Loucy (cell line): ENCODE measurements around the gene PLCXD1.
"Not testable (repeated sequence)": the region's sequence is repeated elsewhere in the genome, so short reads cannot be mapped to it uniquely, and the experiment has no call there.

Experiments used
- H2AFZ ChIP-seq: fragments of 200-600 bp; sonication (generic); 2 replicates; pipeline ENCODE4 v1.6.0; 2016; ENCODE audit warnings: antibody characterized with exemption, mild to moderate bottlenecking, low read length, moderate library complexity
- H3F3A ChIP-seq: fragments of 200-600 bp; 2 replicates; pipeline ENCODE4 v1.6.0; 2016; ENCODE audit warnings: antibody characterized with exemption, low read depth, mild to moderate bottlenecking
- H3K27me3 ChIP-seq: fragments of 200-600 bp; sonication (generic); 2 replicates; pipeline ENCODE4 v1.6.1; 2014; ENCODE audit warnings: low read length, mild to moderate bottlenecking; ENCODE audit not compliant: insufficient read depth, poor library complexity, severe bottlenecking
- H3K36me3 ChIP-seq: fragments of 200-600 bp; sonication (generic); 2 replicates; pipeline ENCODE4 v1.6.1; 2016; ENCODE audit warnings: low read length; ENCODE audit not compliant: insufficient read depth
- H3K4me1 ChIP-seq: fragments of 200-600 bp; sonication (generic); 2 replicates; pipeline ENCODE4 v1.5.1; 2014; ENCODE audit warnings: low read length, mild to moderate bottlenecking; ENCODE audit not compliant: insufficient read depth, poor library complexity, severe bottlenecking
- H3K4me2 ChIP-seq: fragments of 200-600 bp; sonication (generic); 2 replicates; pipeline ENCODE4 v1.6.0; 2014; ENCODE audit warnings: antibody characterized with exemption, low read length, low read depth, mild to moderate bottlenecking; ENCODE audit not compliant: poor library complexity, severe bottlenecking
- H3K4me3 ChIP-seq: fragments of 200-600 bp; sonication (generic); 2 replicates; pipeline ENCODE4 v1.5.1; 2014; ENCODE audit warnings: low read length, mild to moderate bottlenecking, mixed read lengths; ENCODE audit not compliant: poor library complexity, severe bottlenecking
- H3K79me2 ChIP-seq: fragments of 200-600 bp; sonication (generic); 2 replicates; pipeline ENCODE4 v1.6.1; 2014; ENCODE audit warnings: low read length; ENCODE audit not compliant: insufficient read depth
- H3K9ac ChIP-seq: fragments of 200-600 bp; sonication (generic); 2 replicates; pipeline ENCODE4 v1.6.0; 2014; ENCODE audit warnings: mild to moderate bottlenecking, low read depth, low read length, moderate library complexity; ENCODE audit not compliant: poor library complexity, severe bottlenecking
- H3K9me2 ChIP-seq: fragments of 200-600 bp; sonication (generic); replicated peaks from 2 replicates; pipeline ENCODE4 v1.6.1; 2016; ENCODE audit warnings: low read depth, low read length, mixed read lengths
- H3K9me3 ChIP-seq: fragments of 200-600 bp; sonication (generic); 2 replicates; pipeline ENCODE4 v1.6.1; 2014; ENCODE audit warnings: mild to moderate bottlenecking, antibody characterized with exemption, low read length, low read depth; ENCODE audit not compliant: insufficient read depth
- H4K20me1 ChIP-seq: fragments of 200-600 bp; sonication (generic); 2 replicates; pipeline ENCODE4 v1.6.0; 2014; ENCODE audit warnings: antibody characterized with exemption, low read length, mild to moderate bottlenecking; ENCODE audit not compliant: insufficient read depth, poor library complexity, severe bottlenecking
- EZH2phosphoT487 ChIP-seq: fragments of 200-600 bp; IDR thresholded peaks from 2 replicates; pipeline ENCODE4 v1.6.1; 2018; ENCODE audit warnings: antibody characterized with exemption, mild to moderate bottlenecking, moderate library complexity, borderline replicate concordance
- TF ChIP-seq, protein P1 (sequence below): fragments of 200-600 bp; sonication (generic); conservative IDR thresholded peaks from 2 replicates; pipeline ENCODE4 v1.5.1; 2014; ENCODE audit warnings: mild to moderate bottlenecking, antibody characterized with exemption, low read length

The PLCXD1 gene

GRCh38 chrX:275476-275966, 5.7 kb upstream of the PLCXD1 start:
- peak overlapping the region; percentile 92 for H3K4me2 ChIP-seq
- no peaks in the 10 kb centered on the region for H3K9me3 ChIP-seq

GRCh38 chrX:275967-276580, 5.1 kb upstream of the PLCXD1 start:
- Histone ChIP-seq H3F3A (no peaks in the 10 kb centered on the region), H3K4me1 (peaks cover 16% of the 10 kb centered on the region), H3K4me2 (peak overlapping the region; percentile 92), H3K4me3 (peak overlapping the region; percentile 88), H2AFZ (peak overlapping the region; percentile 74), H3K9ac (peak overlapping the region; percentile 97), H3K27me3 (no peaks in the 10 kb centered on the region), H3K36me3 (no peaks in the 10 kb centered on the region), H3K79me2 (peaks cover 8% of the 10 kb centered on the region; the same call in 1 of the 2 replicates), H3K9me3 (no peaks in the 10 kb centered on the region), H4K20me1 (no peaks in the 10 kb centered on the region), H3K9me2 (no peaks in the 10 kb centered on the region)
- TF ChIP-seq, protein P1, sequence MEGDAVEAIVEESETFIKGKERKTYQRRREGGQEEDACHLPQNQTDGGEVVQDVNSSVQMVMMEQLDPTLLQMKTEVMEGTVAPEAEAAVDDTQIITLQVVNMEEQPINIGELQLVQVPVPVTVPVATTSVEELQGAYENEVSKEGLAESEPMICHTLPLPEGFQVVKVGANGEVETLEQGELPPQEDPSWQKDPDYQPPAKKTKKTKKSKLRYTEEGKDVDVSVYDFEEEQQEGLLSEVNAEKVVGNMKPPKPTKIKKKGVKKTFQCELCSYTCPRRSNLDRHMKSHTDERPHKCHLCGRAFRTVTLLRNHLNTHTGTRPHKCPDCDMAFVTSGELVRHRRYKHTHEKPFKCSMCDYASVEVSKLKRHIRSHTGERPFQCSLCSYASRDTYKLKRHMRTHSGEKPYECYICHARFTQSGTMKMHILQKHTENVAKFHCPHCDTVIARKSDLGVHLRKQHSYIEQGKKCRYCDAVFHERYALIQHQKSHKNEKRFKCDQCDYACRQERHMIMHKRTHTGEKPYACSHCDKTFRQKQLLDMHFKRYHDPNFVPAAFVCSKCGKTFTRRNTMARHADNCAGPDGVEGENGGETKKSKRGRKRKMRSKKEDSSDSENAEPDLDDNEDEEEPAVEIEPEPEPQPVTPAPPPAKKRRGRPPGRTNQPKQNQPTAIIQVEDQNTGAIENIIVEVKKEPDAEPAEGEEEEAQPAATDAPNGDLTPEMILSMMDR = no peak
- no peak for TF ChIP-seq EZH2phosphoT487

More at GRCh38 chrX:275476-275966, 5.7 kb upstream of the PLCXD1 start:
- H3K9ac ChIP-seq = peak overlapping the region; percentile 97
- H3F3A ChIP-seq = no peaks in the 10 kb centered on the region
- H4K20me1 ChIP-seq = no peaks in the 10 kb centered on the region
- TF ChIP-seq, protein P1 = no peak
- no peak for TF ChIP-seq EZH2phosphoT487
- peaks cover 16% of the 10 kb centered on the region for H3K4me1 ChIP-seq
- H3K4me3 ChIP-seq = peak overlapping the region; percentile 88
- no peaks in the 10 kb centered on the region for H3K27me3 ChIP-seq
- no peaks in the 10 kb centered on the region for H3K36me3 ChIP-seq
- H3K79me2 ChIP-seq = peaks cover 8% of the 10 kb centered on the region; the same call in 1 of the 2 replicates
- peak overlapping the region; percentile 55; the same call in 1 of the 2 replicates for H2AFZ ChIP-seq
- H3K9me2 ChIP-seq = no peaks in the 10 kb centered on the region

GRCh38 chrX:276581-277201, 4.5 kb upstream of the PLCXD1 start:
- Histone ChIP-seq H3F3A (0 out of 2 replicates have a peak, but pooled peaks cover 3% of the 10 kb centered on the region), H3K4me3 (peak overlapping the region; percentile 88), H3K79me2 (peaks cover 8% of the 10 kb centered on the region; the same call in 1 of the 2 replicates), H3K4me2 (peak overlapping the region; percentile 92), H3K9me2 (no peaks in the 10 kb centered on the region), H3K27me3 (no peaks in the 10 kb centered on the region), H2AFZ (peak overlapping the region; percentile 74), H4K20me1 (no peaks in the 10 kb centered on the region), H3K9ac (peak overlapping the region; percentile 97), H3K36me3 (no peaks in the 10 kb centered on the region), H3K4me1 (peaks cover 16% of the 10 kb centered on the region), H3K9me3 (no peaks in the 10 kb centered on the region)
- no peak for TF ChIP-seq EZH2phosphoT487
- TF ChIP-seq, protein P1 = no peak

DNA sequence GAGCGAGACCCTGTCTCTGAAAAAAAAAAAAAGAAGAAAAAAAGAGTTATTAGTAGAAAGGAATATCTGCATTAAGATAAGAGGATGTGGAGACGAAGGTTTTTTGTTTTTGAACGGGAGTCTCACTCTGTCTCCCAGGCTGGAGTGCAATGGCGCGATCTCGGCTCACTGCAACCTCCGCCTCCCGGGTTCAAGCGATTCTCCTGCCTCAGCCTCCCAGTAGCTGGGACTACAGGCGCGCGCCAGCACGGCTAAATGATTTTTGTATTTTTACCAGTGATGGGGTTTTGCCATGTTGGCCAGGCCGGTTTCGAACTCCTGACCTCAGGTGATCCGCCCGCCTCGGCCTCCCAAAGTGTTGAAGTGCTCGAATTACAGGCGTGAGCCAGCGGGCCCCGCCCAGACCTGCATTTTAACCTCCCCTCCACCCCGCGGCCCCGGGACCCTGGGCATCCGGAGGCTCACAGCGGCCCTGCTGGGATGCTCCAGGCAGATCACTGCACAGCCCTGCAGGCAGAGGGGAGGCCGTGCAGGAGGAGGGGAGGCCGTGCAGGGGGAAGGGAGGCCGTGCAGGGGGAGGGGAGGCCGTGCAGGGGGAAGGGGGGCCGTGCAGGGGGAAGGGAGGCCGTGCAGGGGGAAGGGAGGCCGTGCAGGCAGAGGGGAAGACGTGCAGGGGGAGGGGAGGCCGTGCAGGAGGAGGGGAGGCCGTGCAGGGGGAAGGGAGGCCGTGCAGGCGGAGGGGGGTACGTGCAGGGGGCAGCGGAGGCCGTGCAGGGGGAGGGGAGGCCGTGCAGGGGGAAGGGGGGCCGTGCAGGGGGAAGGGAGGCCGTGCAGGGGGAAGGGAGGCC, 1.2 kb upstream of the PLCXD1 start:
- H3K79me2 ChIP-seq, H3K36me3 ChIP-seq, H4K20me1 ChIP-seq, H3K4me2 ChIP-seq, H2AFZ ChIP-seq, H3K9ac ChIP-seq, H3F3A ChIP-seq, H3K27me3 ChIP-seq, H3K4me3 ChIP-seq, H3K9me2 ChIP-seq, H3K9me3 ChIP-seq: not testable (repeated sequence)
- H3K4me1 ChIP-seq = peaks cover 16% of the 10 kb centered on the region
